GM23248 (cell line): ENCODE data around the gene OTOGL.

Experiments
- EZH2 ChIP-seq: fragments of 200-600 bp; sonication (generic); IDR thresholded peaks from 2 replicates; pipeline ENCODE4 v1.6.1; 2018; ENCODE audit warnings: antibody characterized with exemption, mild to moderate bottlenecking; ENCODE audit not compliant: insufficient read depth, poor library complexity, severe bottlenecking
- EZH2phosphoT487 ChIP-seq: fragments of 200-600 bp; sonication (generic); IDR thresholded peaks from 2 replicates; pipeline ENCODE4 v1.6.1; 2018; ENCODE audit warnings: antibody characterized with exemption, moderate library complexity, mild to moderate bottlenecking, low read depth; ENCODE audit not compliant: insufficient read depth

- TF ChIP-seq EZH2phosphoT487 (no peak), EZH2 (no peak)
Observed at GRCh38 chr12:80261403-80261802, 162.1 kb downstream of the OTOGL start.
